ENCODE data around the gene TSNAXIP1. TPM values are rescaled to one million over a fixed set of nuclear protein-coding genes. Genes with fewer than 3 reads are reported as not detected.

Gene TSNAXIP1
- total RNA-seq, 2 experiments from 2014 or later: 0.52 to 0.61 TPM

GRCh38 chr16:67800338-67800926 lies 6.3 kb upstream of the TSNAXIP1 start:
- peaks cover 76% of the 10 kb centered on the region for H3K36me3 Mint-ChIP-seq (ENCODE audit: low read depth)
- CTCF ChIA-PET: interaction anchor here (0.6 to 5.3 kb wide), 3 partner anchors 16 to 128 kb away, joined by 3 to 35 read pairs (median 4); no protein-coding TSS in a partner anchor
- POLR2A ChIA-PET: interaction anchor here (0.6 to 0.7 kb wide), 2 partner anchors 9 to 205 kb away, joined by 3 read pairs; no protein-coding TSS in a partner anchor
- intact Hi-C loops (cut with DNase I, micrococcal nuclease): loop anchor here in 1 of 2 experiments (10.0 kb wide), 1 partner anchor 556 kb away; the partner anchor contains the start of genes FHOD1 and SLC9A5
- TF ChIP-seq, protein P1, sequence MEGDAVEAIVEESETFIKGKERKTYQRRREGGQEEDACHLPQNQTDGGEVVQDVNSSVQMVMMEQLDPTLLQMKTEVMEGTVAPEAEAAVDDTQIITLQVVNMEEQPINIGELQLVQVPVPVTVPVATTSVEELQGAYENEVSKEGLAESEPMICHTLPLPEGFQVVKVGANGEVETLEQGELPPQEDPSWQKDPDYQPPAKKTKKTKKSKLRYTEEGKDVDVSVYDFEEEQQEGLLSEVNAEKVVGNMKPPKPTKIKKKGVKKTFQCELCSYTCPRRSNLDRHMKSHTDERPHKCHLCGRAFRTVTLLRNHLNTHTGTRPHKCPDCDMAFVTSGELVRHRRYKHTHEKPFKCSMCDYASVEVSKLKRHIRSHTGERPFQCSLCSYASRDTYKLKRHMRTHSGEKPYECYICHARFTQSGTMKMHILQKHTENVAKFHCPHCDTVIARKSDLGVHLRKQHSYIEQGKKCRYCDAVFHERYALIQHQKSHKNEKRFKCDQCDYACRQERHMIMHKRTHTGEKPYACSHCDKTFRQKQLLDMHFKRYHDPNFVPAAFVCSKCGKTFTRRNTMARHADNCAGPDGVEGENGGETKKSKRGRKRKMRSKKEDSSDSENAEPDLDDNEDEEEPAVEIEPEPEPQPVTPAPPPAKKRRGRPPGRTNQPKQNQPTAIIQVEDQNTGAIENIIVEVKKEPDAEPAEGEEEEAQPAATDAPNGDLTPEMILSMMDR (IDR thresholded peaks at IDR 0.05): no peak
- no peak overlapping the region for H3K4me3 Mint-ChIP-seq
- peak overlapping the region; percentile 60 for H3K27ac Mint-ChIP-seq
- H3K9me3 ChIP-seq (ENCODE audit: control insufficient read depth in 1 of 2, insufficient read depth in 1 of 2, low read length in 2 of 2): no peaks in the 10 kb centered on the region
- H3K27me3 ChIP-seq (ENCODE audit: control insufficient read depth in 1 of 2, insufficient read depth in 2 of 2, low read length in 2 of 2): no peaks in the 10 kb centered on the region
- H3K4me1 Mint-ChIP-seq (ENCODE audit: low read depth): peaks cover 78% of the 10 kb centered on the region
- H3K4me3 ChIP-seq (ENCODE audit: low read length): no peak overlapping the region
- no peak overlapping the region for H3K27ac ChIP-seq (ENCODE audit: low read depth in 1 of 2, low read length in 2 of 2)
- no peaks in the 10 kb centered on the region for H3K9me3 Mint-ChIP-seq
- H3K36me3 ChIP-seq (ENCODE audit: insufficient read depth, low read length): peaks cover 28% of the 10 kb centered on the region
- H3K4me1 ChIP-seq (ENCODE audit: insufficient read depth, low read length): peaks cover 49% of the 10 kb centered on the region
- ATAC-seq (ENCODE audit: poor library complexity): no peak
- DNase-seq: no peak
- no peaks in the 10 kb centered on the region for H3K27me3 Mint-ChIP-seq

DNA sequence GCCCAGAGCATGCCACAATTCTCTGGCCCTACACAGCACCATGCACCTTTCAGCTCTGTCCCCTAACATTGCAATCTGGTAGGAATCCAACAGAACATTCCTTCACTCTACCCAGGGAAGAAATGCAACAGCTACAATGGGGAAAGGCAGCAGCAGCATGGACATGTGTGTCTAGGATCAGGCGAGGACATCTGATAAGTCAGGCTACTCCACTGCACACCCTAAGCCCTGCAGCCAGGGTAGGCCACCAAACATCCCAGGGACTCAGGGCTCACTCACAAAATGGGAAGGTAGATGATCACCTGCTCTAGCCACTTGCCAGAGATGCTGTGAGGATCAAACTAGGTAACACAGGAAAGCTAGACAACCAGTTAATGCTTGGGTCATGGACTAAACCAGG lies 5.4 kb upstream of the TSNAXIP1 start:
- no peak for ATAC-seq (ENCODE audit: poor library complexity)
- H3K27ac Mint-ChIP-seq: peak overlapping the region; percentile 60
- CTCF ChIA-PET: interaction anchor here (0.6 to 5.3 kb wide), 3 partner anchors 15 to 1508 kb away, joined by 4 to 35 read pairs (median 4); no protein-coding TSS in a partner anchor
- POLR2A ChIA-PET: interaction anchor here (0.6 to 1.3 kb wide), 4 partner anchors 20 to 204 kb away, joined by 3 to 7 read pairs (median 4); partner anchors contain the start of gene GFOD2
- H3K36me3 Mint-ChIP-seq (ENCODE audit: low read depth): peaks cover 79% of the 10 kb centered on the region
- Histone ChIP-seq H3K27me3 (ENCODE audit: control insufficient read depth in 1 of 2, insufficient read depth in 2 of 2, low read length in 2 of 2) (no peaks in the 10 kb centered on the region), H3K9me3 (ENCODE audit: control insufficient read depth in 1 of 2, insufficient read depth in 1 of 2, low read length in 2 of 2) (no peaks in the 10 kb centered on the region), H3K36me3 (ENCODE audit: insufficient read depth, low read length) (peaks cover 28% of the 10 kb centered on the region), H3K4me1 (ENCODE audit: insufficient read depth, low read length) (peaks cover 57% of the 10 kb centered on the region), H3K4me3 (ENCODE audit: low read length) (no peak overlapping the region), H3K27ac (ENCODE audit: low read depth in 1 of 2, low read length in 2 of 2) (no peak overlapping the region)
- no peaks in the 10 kb centered on the region for H3K9me3 Mint-ChIP-seq
- peak overlapping the region; percentile 40 for H3K4me3 Mint-ChIP-seq
- intact Hi-C loops (cut with DNase I, micrococcal nuclease): loop anchor here in 1 of 2 experiments (10.0 kb wide), 1 partner anchor 556 kb away; the partner anchor contains the start of genes FHOD1 and SLC9A5
- no peaks in the 10 kb centered on the region for H3K27me3 Mint-ChIP-seq
- TF ChIP-seq, protein P1 (IDR thresholded peaks at IDR 0.05): no peak
- H3K4me1 Mint-ChIP-seq (ENCODE audit: low read depth): peaks cover 81% of the 10 kb centered on the region
- no peak for DNase-seq

DNA sequence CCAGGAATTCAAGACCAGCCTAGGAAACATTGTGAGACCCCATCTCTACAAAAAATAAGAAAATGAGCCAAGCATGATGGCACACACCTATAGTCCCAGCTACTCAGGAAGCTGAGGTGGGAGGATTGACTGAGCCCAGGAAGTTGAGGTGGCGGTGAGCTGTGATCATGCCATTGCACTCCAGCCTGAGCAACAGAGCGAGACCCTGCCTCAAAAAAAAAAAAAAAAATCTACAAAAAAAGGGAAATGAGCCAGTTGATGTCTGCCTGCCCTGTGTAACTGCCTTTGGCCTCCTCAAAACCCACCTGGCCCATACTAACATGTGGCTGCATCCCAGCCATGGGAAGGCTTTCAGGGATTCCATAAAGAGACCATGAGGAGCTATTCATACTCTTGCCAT lies 4.8 kb upstream of the TSNAXIP1 start:
- Histone ChIP-seq H3K4me1 (ENCODE audit: insufficient read depth, low read length) (peaks cover 59% of the 10 kb centered on the region), H3K4me3 (ENCODE audit: low read length) (peak overlapping the region; percentile 0), H3K27ac (ENCODE audit: low read depth in 1 of 2, low read length in 2 of 2) (peak overlapping the region in 1 of 2 donors; percentile 24), H3K9me3 (ENCODE audit: control insufficient read depth in 1 of 2, insufficient read depth in 1 of 2, low read length in 2 of 2) (no peaks in the 10 kb centered on the region), H3K36me3 (ENCODE audit: insufficient read depth, low read length) (peaks cover 25% of the 10 kb centered on the region), H3K27me3 (ENCODE audit: control insufficient read depth in 1 of 2, insufficient read depth in 2 of 2, low read length in 2 of 2) (no peaks in the 10 kb centered on the region)
- DNase-seq (peak in 11 of 14 experiments; percentile 9 to 75 (median 30)), ATAC-seq (ENCODE audit: poor library complexity) (no peak)
- Mint-ChIP-seq H3K36me3 (ENCODE audit: low read depth) (peaks cover 76% of the 10 kb centered on the region), H3K27ac (peak overlapping the region; percentile 60), H3K4me3 (peak overlapping the region; percentile 40), H3K4me1 (ENCODE audit: low read depth) (peaks cover 79% of the 10 kb centered on the region), H3K27me3 (no peaks in the 10 kb centered on the region), H3K9me3 (no peaks in the 10 kb centered on the region)
- TF ChIP-seq, protein P1 (IDR thresholded peaks at IDR 0.05): no peak
- POLR2A ChIA-PET: interaction anchor here (0.6 to 1.3 kb wide), 6 partner anchors 15 to 239 kb away, joined by 3 to 7 read pairs (median 3); partner anchors contain the start of genes CTCF and GFOD2
- CTCF ChIA-PET: interaction anchor here (1.3 to 5.3 kb wide), 2 partner anchors 15 to 129 kb away, joined by 4 to 35 read pairs; no protein-coding TSS in a partner anchor
- intact Hi-C loops (cut with DNase I, micrococcal nuclease): loop anchor here in 1 of 2 experiments (10.0 kb wide), 1 partner anchor 557 kb away; the partner anchor contains the start of genes FHOD1 and SLC9A5

Data from CD4-positive, alpha-beta T cell (primary cell).